Panc1 (cell line): ENCODE measurements around the gene ALG12.

Experiments
- CTCF ChIP-seq: fragments of 450-650 bp; IDR thresholded peaks from 2 replicates; pipeline ENCODE4 v1.5.1; 2017; ENCODE audit warnings: mild to moderate bottlenecking
- POLR2AphosphoS5 ChIP-seq: IDR thresholded peaks from 2 replicates; pipeline ENCODE4 v1.6.1; 2012; ENCODE audit warnings: mild to moderate bottlenecking, low read depth, low read length, moderate library complexity
- REST ChIP-seq, 2 experiments: IDR thresholded peaks; 2 replicates each; pipeline ENCODE4 v1.6.1; 2011 to 2012; ENCODE audit warnings: low read depth in 2 of 2, control low read depth in 1 of 2, low read length in 1 of 2, mild to moderate bottlenecking in 1 of 2, moderate library complexity in 1 of 2; ENCODE audit not compliant: insufficient read depth in 1 of 2
- TCF7L2 ChIP-seq: IDR thresholded peaks from 2 replicates; pipeline ENCODE4 v1.6.1; 2011; ENCODE audit warnings: mild to moderate bottlenecking, low read depth, low read length, inconsistent platforms

GRCh38 chr22:49930596-49931412 is 12.6 kb upstream of the ALG12 start:
- peak; percentile 88 for TF ChIP-seq CTCF
- no peak for TF ChIP-seq REST (IDR thresholded peaks at IDR 0.05; ENCODE audit: insufficient read depth in 1 of 2, low read depth in 2 of 2, low read length in 1 of 2)
- TF ChIP-seq POLR2AphosphoS5 = peak; percentile 49; the same call in 1 of the 2 replicates
- TF ChIP-seq TCF7L2 = no peak
